NCI-H446 treated with DMSO at 0.1 percent for 48 hours (cell line): ENCODE results near the gene FZD10.

ENCODE experiments used
- DNase-seq: peaks from one replicate; lab custom pipeline; 2025; lab: John Stamatoyannopoulos, UW

Gene FZD10

GRCh38 chr12:130179621-130180020 is 17.4 kb downstream of the FZD10 start:
- no peak for DNase-seq

DNA sequence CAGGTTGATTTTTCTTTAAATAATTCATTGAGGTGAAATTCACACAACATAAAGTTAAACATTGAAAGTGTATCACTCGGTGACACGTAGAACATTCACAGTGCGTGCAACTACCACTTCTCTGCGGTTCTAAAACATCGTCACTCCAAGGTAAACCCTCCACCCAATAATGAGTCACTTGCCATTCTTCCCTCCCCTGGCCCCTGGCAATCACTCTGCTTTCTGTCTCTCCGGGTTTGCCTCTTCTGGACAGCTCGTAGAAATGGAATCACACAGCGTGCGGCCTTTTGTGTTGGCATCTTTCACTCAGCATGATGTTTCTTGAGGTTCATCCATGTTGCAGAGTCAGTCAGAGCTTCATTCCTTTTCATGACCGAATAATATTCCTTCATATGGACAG is 18.9 kb downstream of the FZD10 start:
- DNase-seq = no peak

- DNase-seq = no peak
These were observed 21.5 kb downstream of the FZD10 start for GRCh38 chr12:130183585-130184370.

DNA sequence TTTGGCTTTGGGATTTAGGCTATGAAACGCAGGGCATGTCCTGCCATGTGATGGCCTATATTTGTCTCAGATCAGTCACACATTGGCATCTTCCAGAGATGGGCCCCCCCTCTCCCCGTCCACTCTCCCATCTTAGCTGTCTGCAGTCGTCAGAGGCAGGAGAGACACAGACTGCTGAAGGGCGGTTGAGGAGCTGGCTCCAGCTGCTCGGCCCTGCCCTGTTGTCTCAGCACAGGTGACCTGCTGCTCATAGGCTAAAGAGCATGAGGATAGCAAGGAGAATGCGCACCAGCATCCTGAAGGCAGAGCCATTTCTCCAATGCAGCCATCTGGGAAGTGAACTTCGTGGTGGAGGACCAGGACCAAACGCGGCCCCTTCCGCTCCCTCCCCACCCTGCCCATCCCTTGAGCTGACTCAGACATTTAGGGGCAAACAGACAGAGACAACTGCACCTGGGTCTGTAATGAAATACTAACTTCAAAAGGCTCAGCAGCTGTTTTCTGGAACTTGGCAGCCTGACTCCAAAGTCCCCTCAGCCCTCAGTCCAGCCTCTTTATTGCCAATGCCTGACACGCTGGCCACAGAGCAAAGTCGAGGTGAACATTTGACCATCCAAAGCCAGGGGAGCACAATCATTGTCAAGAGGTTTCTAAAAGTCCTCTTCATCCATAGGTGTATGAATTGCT is 22.3 kb downstream of the FZD10 start:
- no peak for DNase-seq

DNA sequence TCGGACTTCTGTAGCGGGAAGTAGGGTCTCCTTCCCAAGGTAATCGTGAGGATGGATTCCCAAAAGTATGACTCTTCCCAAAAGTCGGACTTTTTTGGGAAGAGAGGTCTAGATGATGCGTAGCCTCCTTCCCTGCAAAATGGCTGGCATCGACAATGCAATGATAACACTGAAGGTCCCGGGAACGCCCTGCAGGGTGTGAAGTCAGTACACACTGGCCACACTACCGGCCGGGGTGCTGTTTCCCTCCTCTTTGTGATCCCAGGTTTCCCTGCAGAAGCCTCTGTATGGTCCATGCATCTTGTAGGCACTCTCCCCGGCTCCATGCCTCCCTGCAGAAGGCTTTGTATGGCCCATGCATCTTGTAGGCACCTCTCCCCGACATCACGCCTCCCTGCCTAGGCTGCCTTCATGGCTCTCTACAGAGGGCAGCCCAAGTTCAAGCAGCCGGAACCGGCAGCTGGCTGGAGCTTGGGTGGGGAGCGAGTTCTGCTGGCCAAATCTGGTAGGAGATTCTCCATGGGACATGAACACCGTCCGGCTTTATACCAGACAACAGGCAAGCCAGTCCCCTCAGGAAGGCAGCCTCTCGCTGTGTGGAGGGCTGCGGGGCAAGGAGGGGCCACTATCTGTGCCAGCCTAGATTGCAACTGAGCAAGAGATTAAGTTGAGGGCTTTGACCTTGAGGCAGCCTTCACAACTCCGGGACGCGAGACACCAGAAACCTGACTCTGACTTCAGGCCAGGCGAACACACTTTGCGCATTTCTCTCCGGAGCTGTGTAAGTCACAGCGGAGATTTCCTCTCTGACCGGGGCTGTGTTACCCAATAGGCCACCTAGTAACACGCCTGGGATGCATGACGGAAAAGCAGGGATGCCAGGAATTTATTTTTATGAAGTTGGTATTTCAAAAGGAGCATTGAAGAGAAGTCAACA is 23.5 kb downstream of the FZD10 start:
- DNase-seq = no peak

- no peak for DNase-seq
These were observed 24.5 kb downstream of the FZD10 start for GRCh38 chr12:130186651-130187268.

DNA sequence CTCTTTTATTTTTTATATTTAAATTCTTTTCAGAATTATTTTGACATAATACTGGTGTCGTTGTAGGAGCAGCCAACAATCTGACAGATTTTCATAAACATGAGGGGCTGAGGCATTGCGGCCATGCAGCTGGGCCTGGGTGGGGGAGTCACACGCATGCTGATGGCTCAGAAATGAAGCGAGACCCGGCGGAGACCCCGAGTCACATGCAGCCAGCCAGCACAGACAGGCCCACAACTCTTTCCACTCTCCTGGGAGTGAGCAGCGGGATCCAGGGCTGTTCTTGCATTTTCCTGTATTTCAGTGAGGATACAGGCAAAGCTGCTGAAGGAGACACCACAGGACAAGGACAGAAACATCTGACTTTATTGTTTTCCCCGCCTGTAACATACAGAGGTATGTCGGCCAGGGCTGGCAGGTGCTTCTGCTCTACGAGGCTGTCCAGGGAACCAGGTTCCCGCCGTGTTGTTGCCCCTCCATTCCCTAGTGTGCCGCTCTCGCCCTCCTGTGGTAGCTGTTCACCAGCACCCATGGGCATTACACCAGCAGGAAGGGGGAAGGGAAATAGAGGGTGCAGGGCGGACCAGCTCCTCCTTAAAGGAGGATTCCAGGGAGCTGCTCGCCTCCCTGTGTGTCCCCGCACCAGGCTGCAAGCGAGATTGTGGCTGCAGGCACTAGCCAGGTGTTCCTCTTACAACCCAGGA is 30.5 kb downstream of the FZD10 start:
- no peak for DNase-seq

GRCh38 chr12:130194154-130194553 is 31.9 kb downstream of the FZD10 start:
- no peak for DNase-seq

GRCh38 chr12:130195369-130195768 is 33.1 kb downstream of the FZD10 start:
- no peak for DNase-seq

- DNase-seq = no peak
These were observed 33.5 kb downstream of the FZD10 start for GRCh38 chr12:130195776-130196175.

DNA sequence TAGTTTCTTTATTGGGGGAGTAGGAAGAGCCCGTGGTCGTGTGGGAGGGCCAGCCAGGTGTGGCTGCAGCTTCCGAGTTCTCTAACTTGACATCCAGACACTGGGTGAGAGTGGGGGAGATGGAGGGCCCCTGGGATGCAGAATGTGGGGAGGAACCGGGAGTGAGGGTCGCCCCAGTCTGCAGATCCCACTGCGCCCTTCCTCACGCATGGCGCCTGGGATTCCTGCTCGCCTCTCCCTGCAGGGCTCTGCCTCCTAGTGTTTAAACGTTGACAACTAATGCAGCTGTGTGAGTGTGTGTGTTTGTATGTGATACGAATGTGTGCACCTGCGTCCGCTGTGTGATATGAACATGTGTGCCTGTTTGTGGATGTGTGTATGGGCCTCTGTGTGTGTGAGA is 34.6 kb downstream of the FZD10 start:
- no peak for DNase-seq

DNA sequence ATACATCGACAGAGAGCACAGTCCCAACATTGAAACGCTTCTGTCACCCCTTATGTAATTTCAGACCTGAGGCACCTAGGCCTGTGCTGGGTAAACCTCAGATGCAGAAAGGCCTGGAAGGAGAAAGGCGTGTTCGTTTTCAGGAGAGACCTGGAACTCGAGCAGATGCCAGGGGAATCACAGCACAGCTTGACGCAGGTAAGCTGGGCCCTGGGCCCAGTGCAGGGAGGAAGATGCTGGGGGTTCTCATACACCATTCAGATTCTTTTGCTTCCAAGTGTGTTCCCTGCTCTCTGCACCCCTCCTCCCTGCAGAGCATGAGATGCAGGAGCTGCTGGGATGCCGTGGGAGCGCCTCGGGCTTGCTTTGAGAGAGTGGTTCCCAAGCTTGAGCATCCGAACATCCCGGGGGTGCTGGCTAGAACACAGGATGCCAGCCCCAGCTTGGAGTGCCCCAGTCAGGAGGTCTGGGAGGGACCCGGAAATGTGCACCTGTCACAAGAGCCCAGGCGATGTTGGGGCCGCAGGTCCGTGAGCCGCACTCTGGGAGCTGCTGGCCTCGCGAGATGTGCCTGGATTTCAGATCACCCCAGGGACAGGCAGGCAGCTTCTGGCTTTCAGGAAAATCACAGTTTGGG is 35.9 kb downstream of the FZD10 start:
- DNase-seq = no peak

DNA sequence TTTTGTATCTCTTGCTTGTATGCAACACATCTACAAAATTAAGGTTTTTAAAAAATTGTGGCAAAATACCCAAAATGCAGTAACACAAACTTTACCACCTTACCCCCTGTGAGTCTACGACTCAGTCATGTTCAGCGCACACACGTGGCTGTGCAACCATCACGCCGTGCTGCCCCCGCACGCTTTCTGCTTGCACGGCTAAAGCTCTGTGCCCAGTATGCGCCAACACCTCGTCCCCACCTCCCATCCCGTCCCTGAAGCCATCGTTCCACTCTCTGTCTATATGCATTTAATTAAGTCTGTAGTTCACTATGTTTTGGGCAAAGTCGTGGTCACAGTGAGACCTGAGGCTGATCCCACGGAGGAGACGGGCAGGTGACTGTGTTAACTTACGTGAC is 36.4 kb downstream of the FZD10 start:
- DNase-seq = no peak

DNA sequence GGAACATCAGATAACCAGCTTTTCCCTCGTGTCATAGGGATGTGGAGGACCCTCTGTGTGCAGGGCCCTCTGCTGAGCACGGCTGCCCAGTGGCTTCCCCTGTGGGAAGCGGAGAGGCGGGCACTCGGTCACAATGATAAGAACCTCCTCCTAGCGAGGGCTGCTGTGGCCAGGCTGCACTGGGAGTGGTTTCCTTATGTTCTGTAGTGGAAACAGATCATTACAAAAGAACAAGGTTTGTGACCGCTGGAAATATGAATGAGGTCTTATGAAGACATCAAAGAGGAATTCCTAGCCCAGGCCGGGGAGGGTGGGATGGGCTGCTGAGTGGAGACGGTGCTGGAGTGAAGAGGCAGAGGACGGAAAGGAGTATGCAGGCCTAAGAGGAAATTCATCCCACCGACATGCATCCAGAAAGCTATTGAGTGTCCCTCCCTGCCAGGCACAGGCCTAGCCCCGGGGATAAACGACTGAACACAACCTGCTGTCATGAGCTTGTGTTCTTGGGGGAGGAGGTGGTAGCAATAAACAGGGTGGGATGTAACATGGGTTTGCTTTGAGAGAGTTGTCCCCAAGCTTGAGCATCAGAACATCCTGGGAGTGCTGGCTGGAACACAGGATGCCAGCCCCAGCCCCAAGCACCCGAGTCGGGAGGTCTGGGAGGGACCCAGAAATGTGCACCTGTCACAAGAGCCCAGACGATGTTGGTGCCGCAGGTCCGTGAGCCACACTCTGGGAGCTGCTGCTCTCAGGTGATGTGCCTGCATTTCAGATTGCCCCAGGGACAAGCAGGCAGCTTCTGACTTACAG is 37.5 kb downstream of the FZD10 start:
- no peak for DNase-seq

DNA sequence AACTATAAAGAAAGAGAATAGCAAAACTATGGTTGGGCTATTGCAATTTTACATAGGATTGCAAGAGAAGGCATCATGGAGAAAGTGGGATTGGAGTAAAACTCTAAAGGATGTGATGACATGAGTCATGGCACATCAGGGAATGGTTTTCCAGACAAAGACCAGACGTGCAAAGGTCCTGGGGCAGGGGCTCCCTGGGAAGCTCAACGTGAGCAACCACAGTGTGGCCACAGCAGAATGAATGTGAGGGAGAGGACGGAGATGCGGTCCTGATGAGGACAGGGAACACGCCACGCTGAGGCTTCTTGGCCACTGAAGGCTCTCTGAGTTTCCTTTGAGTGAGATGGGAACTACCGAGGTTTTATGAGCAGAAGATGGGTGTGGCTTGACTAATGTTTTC is 38.2 kb downstream of the FZD10 start:
- no peak for DNase-seq

DNA sequence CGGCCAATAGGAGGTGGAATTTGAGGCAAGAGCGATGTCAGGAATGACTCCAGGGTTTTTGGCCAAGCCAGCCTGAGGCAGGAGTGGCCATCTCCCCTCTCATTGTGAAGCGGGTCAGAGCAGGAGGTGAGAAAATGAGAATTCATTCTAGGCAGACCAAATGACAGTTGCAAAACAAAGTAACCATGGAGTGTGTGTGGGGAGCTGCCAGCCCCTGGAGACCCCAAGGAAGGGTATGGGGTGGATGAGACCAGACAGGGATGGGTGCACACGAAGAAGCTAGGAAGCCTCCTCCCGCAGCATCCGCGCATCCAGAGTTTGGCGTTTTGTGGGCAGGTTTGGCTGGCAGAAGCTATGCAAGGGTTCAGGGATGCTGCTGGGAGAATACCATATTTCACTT is 38.8 kb downstream of the FZD10 start:
- DNase-seq = no peak

DNA sequence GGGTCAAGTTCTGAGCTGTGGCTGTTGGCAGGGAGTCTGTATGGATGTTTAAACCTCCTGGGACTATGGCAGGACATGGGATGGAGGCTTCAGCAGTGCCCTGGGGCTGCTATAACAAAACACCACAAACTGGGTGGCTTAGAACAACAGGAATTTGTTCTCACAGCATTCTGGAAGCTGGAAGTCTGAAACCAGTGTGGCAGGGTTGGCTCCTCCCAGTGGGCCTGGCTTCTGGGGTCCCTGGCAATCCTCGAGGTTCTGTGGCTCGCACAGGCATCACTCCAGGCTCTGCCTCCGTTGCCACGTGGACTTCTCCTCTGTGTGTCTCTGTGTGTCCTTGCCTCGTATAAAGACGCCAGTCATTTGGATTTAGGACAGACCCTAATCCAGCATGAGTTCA is 39.9 kb downstream of the FZD10 start:
- DNase-seq = no peak

GRCh38 chr12:130203151-130203550 is 40.9 kb downstream of the FZD10 start:
- DNase-seq = no peak

DNA sequence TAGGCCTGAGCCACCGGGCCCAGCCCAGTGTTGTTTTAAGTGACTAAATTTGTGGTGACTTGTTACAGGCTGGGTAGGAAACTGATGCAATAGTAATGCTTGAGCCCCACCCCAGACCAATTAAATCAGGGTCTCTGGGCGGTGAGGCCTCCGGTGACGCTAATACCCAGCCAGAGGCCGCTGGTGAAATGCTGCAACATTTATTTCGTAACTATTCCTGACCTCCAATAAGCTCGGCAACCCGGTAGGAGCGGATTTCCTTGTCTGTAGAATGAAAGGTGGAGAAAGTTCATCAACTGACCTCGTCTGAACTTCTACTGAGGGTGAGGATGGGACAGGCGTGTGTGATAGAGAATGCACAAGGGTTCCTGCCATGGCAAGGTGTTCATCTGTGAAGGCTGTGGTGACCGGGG is 42.3 kb downstream of the FZD10 start:
- no peak for DNase-seq

GRCh38 chr12:130205495-130205894 is 43.2 kb downstream of the FZD10 start:
- DNase-seq = no peak
